RWPE2 (cell line): ENCODE data around the gene CARD8.
A peak's percentile ranks its signal among the peaks of the same experiment; 100 is the strongest.

Experiments
- ATAC-seq: fragments of 200-7000 bp; cut with Tn5 transposase; 3 replicates; pipeline ENCODE4 v1.9.1; 2021; ENCODE audit warnings: low read depth
- DNase-seq: peaks from one replicate; pipeline ENCODE4 v3.0.0-alpha.2; 2020; ENCODE audit warnings: low spot score
- H3K27ac ChIP-seq: fragments of 450-650 bp; 2 replicates; pipeline ENCODE4 v1.5.1; 2017; ENCODE audit warnings: mild to moderate bottlenecking; ENCODE audit not compliant: poor library complexity, severe bottlenecking
- H3K27me3 ChIP-seq: fragments of 250-450 bp; sonication (Bioruptor Pico); 2 replicates; pipeline ENCODE4 v1.5.1; 2021; ENCODE audit warnings: mild to moderate bottlenecking, moderate library complexity; ENCODE audit not compliant: insufficient read depth, poor library complexity, severe bottlenecking
- H3K36me3 ChIP-seq: fragments of 250-450 bp; sonication (Bioruptor Pico); 2 replicates; pipeline ENCODE4 v1.5.1; 2020; ENCODE audit warnings: low read depth, mild to moderate bottlenecking, moderate library complexity
- H3K4me1 ChIP-seq: fragments of 250-450 bp; sonication (Bioruptor Pico); 2 replicates; pipeline ENCODE4 v1.5.1; 2021; ENCODE audit warnings: mild to moderate bottlenecking, moderate library complexity; ENCODE audit not compliant: insufficient read depth, poor library complexity, severe bottlenecking
- H3K4me3 ChIP-seq: fragments of 250-450 bp; sonication (Bioruptor Pico); 2 replicates; pipeline ENCODE4 v1.5.1; 2021; ENCODE audit warnings: mild to moderate bottlenecking, moderate library complexity; ENCODE audit not compliant: severe bottlenecking
- H3K9me3 ChIP-seq: fragments of 250-450 bp; sonication (Bioruptor Pico); 2 replicates; pipeline ENCODE4 v1.5.1; 2021; ENCODE audit warnings: mild to moderate bottlenecking, moderate library complexity; ENCODE audit not compliant: severe bottlenecking
- TF ChIP-seq, protein P1 (sequence below): fragments of 450-650 bp; IDR thresholded peaks from one replicate; pipeline ENCODE4 v1.5.1; 2017; ENCODE audit warnings: mild to moderate bottlenecking, moderate library complexity; ENCODE audit not compliant: poor library complexity, severe bottlenecking

CARD8 gene

DNA sequence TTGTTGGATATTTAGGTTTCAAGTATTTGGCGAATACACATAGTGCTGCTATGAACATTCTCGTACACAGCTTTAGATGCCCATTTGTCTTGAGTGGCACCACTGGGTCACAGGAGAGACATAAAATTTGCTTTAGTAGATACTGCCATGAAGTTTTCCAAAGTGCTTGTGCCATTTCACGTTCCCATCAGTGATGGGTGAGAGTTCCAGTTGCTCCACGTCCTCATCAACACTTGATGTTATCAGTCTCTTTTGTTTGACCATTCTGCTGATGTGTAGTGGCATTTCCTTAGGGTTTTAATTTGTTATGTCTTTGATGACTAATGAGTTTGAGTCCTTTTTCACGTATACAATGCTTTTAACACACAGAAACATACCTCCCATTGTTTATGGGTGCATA is 74.2 kb downstream of the CARD8 start:
- Histone ChIP-seq H3K9me3 (no peaks in the 10 kb centered on the region), H3K27ac (no peak overlapping the region), H3K27me3 (no peaks in the 10 kb centered on the region), H3K4me3 (no peak overlapping the region), H3K4me1 (no peaks in the 10 kb centered on the region), H3K36me3 (no peaks in the 10 kb centered on the region)
- ATAC-seq (no peak), DNase-seq (no peak)
- TF ChIP-seq, protein P1, sequence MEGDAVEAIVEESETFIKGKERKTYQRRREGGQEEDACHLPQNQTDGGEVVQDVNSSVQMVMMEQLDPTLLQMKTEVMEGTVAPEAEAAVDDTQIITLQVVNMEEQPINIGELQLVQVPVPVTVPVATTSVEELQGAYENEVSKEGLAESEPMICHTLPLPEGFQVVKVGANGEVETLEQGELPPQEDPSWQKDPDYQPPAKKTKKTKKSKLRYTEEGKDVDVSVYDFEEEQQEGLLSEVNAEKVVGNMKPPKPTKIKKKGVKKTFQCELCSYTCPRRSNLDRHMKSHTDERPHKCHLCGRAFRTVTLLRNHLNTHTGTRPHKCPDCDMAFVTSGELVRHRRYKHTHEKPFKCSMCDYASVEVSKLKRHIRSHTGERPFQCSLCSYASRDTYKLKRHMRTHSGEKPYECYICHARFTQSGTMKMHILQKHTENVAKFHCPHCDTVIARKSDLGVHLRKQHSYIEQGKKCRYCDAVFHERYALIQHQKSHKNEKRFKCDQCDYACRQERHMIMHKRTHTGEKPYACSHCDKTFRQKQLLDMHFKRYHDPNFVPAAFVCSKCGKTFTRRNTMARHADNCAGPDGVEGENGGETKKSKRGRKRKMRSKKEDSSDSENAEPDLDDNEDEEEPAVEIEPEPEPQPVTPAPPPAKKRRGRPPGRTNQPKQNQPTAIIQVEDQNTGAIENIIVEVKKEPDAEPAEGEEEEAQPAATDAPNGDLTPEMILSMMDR: no peak

DNA sequence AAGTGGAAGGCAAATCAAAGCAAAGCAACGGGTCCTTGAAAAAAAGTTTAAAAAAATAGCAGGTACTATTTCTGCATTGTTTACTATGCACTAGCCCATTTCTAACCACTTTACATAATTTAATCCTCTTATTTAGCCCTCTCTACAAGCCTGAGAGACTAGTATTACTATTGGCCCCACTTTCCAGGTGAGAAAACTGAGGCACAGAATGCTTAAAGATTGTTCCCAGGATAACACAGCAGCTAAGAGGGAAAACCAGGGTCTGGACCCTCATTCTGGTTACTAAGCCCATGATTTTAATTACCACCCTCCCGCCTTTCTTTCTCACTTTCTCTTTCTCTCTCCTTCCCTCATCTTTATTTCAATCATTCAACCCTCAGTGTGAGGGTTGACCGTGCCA is 79.5 kb downstream of the CARD8 start:
- Histone ChIP-seq H3K9me3 (no peaks in the 10 kb centered on the region), H3K27me3 (no peaks in the 10 kb centered on the region), H3K4me1 (no peaks in the 10 kb centered on the region), H3K27ac (no peak overlapping the region), H3K36me3 (peaks cover 29% of the 10 kb centered on the region), H3K4me3 (no peak overlapping the region)
- no peak for ATAC-seq
- TF ChIP-seq, protein P1: no peak
- DNase-seq: no peak

DNA sequence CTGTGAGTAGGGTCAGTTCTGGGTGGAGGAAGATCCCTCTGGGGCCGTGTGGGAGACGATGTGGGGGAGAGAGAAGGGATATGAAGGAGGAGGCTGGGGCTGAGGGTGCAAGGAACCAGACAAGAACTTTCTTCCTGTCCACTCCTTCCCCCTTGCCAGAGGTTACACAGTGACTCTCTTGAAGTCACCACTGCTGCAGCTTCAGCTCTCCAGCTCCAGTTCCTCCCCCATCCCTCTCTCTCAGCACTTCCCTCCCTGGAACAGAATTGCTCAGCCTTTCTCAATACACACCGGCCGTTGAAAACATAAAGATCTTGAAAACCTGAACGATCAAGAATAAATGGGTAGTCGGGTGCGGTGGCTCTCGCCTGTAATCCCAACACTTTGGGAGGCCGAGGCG is 80.1 kb downstream of the CARD8 start:
- H3K36me3 ChIP-seq: peaks cover 29% of the 10 kb centered on the region
- no peak overlapping the region for H3K27ac ChIP-seq
- DNase-seq (no peak), ATAC-seq (no peak)
- no peaks in the 10 kb centered on the region for H3K27me3 ChIP-seq
- H3K9me3 ChIP-seq: no peaks in the 10 kb centered on the region
- H3K4me3 ChIP-seq: no peak overlapping the region
- no peaks in the 10 kb centered on the region for H3K4me1 ChIP-seq
- TF ChIP-seq, protein P1: no peak

DNA sequence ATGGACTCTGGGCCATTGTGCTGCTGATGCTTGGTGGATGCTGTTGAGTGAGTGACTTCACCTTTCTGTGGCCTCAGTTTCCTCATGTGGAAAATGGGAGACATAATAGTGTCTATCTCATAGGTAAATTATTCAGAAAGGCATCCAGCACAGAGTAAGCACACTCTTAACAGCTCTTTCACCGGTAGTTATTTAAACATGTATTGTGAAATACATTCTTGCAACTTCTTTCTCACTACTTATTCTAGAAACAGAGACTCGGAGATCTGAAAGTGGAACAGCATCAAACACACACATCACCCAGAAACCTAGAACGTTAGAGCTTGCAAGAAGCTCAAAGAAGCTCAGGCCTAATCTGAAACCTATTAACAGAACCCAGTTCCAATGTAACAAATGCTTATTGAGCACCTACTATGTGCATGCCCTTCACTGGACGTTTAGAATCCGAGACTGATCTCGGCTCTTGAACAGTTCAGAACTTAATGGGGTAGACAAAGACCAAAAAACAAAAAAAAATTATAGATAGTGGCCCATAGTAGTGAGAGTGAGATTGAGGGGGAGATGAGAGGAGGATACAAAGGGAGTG is 81.2 kb downstream of the CARD8 start:
- H3K9me3 ChIP-seq: no peaks in the 10 kb centered on the region
- H3K27ac ChIP-seq: no peak overlapping the region
- ATAC-seq (no peak), DNase-seq (no peak)
- no peaks in the 10 kb centered on the region for H3K4me1 ChIP-seq
- H3K36me3 ChIP-seq: peaks cover 29% of the 10 kb centered on the region
- H3K4me3 ChIP-seq: no peak overlapping the region
- H3K27me3 ChIP-seq: no peaks in the 10 kb centered on the region
- TF ChIP-seq, protein P1: no peak

DNA sequence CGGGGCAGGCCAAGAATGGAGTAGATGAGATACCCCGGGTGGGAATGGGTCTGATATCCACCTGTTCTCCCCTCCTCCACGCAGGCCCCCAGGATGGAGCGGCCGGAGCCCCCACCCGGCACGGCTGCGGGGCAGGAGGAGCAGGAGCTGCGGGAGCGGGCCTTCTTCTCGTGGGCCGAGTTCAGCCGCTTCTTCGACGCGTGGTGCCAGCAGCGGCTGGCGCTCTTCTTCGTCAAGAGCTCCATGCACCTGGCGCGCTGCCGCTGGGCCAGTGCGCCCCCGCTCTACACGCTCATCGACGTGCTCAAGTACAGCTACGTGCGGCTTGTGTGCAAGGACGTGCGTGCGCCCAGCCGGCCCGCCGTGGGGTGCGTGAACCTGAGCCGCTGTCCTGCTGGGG is 84.0 kb downstream of the CARD8 start:
- no peak for ATAC-seq
- no peak for DNase-seq
- TF ChIP-seq, protein P1: no peak
- Histone ChIP-seq H3K4me1 (peaks cover 4% of the 10 kb centered on the region), H3K9me3 (no peaks in the 10 kb centered on the region), H3K4me3 (peak overlapping the region; percentile 100), H3K36me3 (peaks cover 29% of the 10 kb centered on the region), H3K27me3 (no peaks in the 10 kb centered on the region), H3K27ac (no peak overlapping the region)
